Esophagus (tissue), 2 donors: ENCODE results near the gene ANO4. TPM values are rescaled to one million over a fixed set of nuclear protein-coding genes. Genes with fewer than 3 reads are reported as not detected.

Experiments
- H3K27ac ChIP-seq, 2 donors: one replicate each; pipeline ENCODE4 v1.5.1; 2013; ENCODE audit warnings: low read depth in 2 of 2, mild to moderate bottlenecking in 2 of 2, inconsistent platforms in 1 of 2, low read length in 1 of 2, moderate library complexity in 1 of 2
- H3K27me3 ChIP-seq, 2 donors: one replicate each; pipeline ENCODE4 v1.6.1; 2013; ENCODE audit warnings: low read length in 2 of 2, control low read depth in 1 of 2, mild to moderate bottlenecking in 1 of 2; ENCODE audit not compliant: insufficient read depth in 2 of 2, control insufficient read depth in 1 of 2
- H3K36me3 ChIP-seq, 2 donors: one replicate each; pipeline ENCODE4 v1.6.1; 2013; ENCODE audit warnings: low read length in 1 of 2; ENCODE audit not compliant: control insufficient read depth in 2 of 2, insufficient read depth in 2 of 2
- H3K4me1 ChIP-seq, 2 donors: one replicate each; pipeline ENCODE4 v1.6.1; 2013; ENCODE audit warnings: low read length in 1 of 2; ENCODE audit not compliant: control insufficient read depth in 2 of 2, insufficient read depth in 2 of 2
- H3K4me3 ChIP-seq, 2 donors: one replicate each; pipeline ENCODE4 v1.5.1; 2013; ENCODE audit warnings: low read length in 2 of 2, mild to moderate bottlenecking in 2 of 2, low read depth in 1 of 2, moderate library complexity in 1 of 2
- H3K9me3 ChIP-seq, 2 donors: one replicate each; pipeline ENCODE4 v1.6.1; 2013; ENCODE audit warnings: mild to moderate bottlenecking in 2 of 2, low read depth in 1 of 2, low read length in 1 of 2, moderate library complexity in 1 of 2; ENCODE audit not compliant: control insufficient read depth in 2 of 2, insufficient read depth in 1 of 2
- WGBS, 2 donors: extraction: QIAGEN DNeasy Blood & Tissue Kit; methylation state at CpG; one replicate each; pipeline ENCODE4 v1.1.7; 2013; 5-methylcytosine and 5-hydroxymethylcytosine counted together
- polyA plus RNA-seq, 2 donors: library from polyadenylated mRNA; stranded (reverse); fragments of 200-250 nt; gene quantifications; one replicate each; pipeline ENCODE4 v1.2.3, GENCODE V29; 2013
- donor health status: healthy with polysubstance abuse.
- donor health status: Bipolar disorder and iron deficiency.

Gene ANO4
- polyA plus RNA-seq, 2 donors, result 0.02 TPM; not detected in 1

DNA sequence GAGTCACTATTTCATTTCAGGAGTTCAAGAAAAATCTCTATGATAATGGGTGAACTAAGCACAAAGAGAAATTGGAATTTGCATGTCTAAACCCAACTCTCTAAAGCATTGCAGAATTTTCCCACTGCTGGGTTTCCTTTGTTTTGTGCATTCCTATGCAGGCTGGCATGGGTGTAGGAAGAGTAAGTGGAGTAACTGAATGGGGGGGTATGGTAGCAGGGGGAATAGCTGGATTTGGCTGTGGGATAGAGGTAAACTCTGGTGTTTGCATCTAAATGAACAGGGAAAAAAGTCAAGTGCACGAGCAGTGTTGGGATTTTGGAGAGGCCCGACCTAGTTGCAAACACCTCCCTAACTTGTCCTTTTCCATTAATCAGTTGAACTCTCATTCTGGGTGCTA lies 159.1 kb downstream of the ANO4 start:
- Histone ChIP-seq H3K27me3 (no peaks in the 10 kb centered on the region), H3K27ac (no peak overlapping the region), H3K4me1 (no peaks in the 10 kb centered on the region), H3K36me3 (no peaks in the 10 kb centered on the region), H3K4me3 (no peak overlapping the region), H3K9me3 (no peaks in the 10 kb centered on the region)
- WGBS, 2 donors, result 58 to 66% methylated on average over 2 of the region's 2 CpGs

DNA sequence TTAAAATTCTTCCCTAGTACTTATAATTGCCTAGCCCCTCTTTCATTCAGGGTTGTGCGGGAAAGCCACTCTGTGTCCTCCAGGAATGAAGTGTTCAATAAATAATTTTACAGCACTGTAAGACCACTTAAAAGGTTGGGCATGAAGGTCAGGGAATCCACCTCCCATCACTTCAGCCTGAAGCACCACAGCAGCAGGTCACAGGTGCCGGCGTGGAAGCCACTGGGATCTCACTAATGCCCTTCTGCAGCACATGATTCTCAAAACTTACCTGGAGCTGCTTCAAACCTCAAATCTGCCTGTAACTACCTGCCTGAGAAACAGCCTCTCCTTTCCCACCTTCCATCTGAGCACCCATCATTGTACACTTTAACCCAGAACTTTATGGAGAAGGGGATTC lies 159.5 kb downstream of the ANO4 start:
- 91 to 95% methylated on average over 3 of the region's 3 CpGs for WGBS, 2 donors
- Histone ChIP-seq H3K4me3 (no peak overlapping the region), H3K27ac (no peak overlapping the region), H3K9me3 (no peaks in the 10 kb centered on the region), H3K4me1 (no peaks in the 10 kb centered on the region), H3K36me3 (no peaks in the 10 kb centered on the region), H3K27me3 (no peaks in the 10 kb centered on the region)

DNA sequence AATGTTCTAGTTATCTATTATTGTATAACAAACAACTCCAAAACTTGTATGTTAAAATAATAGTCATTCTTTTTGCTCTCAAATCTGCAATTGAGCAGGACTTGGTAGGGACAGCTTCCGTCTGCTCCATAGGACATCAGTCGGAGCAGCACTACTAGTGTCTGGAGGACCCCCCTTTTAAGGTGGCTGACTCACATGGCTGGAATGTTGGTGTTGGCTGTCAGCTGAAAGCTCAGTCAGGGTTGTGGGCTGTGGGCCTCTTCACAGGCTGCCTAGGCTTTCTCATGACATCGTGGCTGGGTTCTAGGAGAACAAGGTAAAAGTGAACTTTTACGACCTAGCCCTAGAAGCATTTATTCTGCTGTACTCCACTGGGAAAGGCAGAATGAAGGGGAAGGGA lies 160.6 kb downstream of the ANO4 start:
- Histone ChIP-seq H3K27ac (no peak overlapping the region), H3K27me3 (no peaks in the 10 kb centered on the region), H3K9me3 (peaks cover 0 to 2% of the 10 kb centered on the region in 2 donors), H3K4me1 (no peaks in the 10 kb centered on the region), H3K4me3 (no peak overlapping the region), H3K36me3 (no peaks in the 10 kb centered on the region)
- WGBS, 2 donors, result 66 to 72% methylated on average over 4 of the region's 4 CpGs

DNA sequence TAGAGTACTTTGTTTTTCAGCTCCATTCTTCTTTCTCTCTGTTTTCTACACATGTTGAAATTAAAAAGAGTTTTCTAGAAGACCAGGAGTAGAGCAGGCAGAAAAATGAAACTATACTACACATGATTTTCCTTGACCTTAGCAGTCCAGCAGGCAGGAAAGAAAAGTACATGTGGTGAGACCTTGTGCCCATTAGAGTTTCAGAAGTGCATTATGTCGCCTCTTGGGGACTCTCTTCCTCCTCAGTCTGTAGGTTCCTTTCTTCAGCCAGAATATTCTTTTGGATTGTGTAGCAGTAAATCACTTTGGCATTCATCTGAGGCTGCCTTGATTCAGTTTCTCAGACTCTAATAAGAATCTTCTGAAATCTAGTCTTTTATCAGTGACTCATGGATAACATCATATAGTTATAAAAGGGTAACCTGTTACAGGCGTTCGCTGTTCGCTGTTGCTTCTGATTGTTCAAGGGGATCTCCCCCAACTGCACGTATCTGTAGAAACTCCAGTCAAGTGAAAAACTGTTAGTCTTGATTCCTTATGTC lies 161.8 kb downstream of the ANO4 start:
- peaks cover 0 to 2% of the 10 kb centered on the region in 2 donors for H3K9me3 ChIP-seq
- H3K27ac ChIP-seq, result no peak overlapping the region
- H3K27me3 ChIP-seq, result no peaks in the 10 kb centered on the region
- H3K4me1 ChIP-seq, result no peaks in the 10 kb centered on the region
- H3K36me3 ChIP-seq, result no peaks in the 10 kb centered on the region
- H3K4me3 ChIP-seq, result no peak overlapping the region
- 76 to 82% methylated on average over 5 of the region's 5 CpGs for whole genome bisulfite sequencing, 2 donors

DNA sequence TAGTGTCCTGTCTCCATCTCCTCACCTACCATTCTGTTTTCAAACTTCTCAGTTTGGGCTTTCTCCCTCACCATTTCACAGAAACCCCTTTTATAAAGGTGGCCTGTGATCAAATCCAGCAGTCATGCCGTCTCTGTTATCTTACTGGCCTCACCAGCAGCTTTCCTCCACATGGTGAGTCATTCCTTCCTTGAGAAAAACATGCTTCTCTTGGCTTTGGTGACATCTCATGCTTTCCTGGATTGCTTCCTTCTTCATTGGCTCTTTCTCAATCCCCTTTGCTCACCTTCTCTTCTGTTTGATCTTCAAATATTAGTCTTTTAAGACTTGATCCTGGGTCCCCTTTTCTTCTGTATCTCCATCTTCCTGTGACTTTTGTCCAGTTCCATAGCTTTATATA lies 164.9 kb downstream of the ANO4 start:
- H3K27me3 ChIP-seq, result no peaks in the 10 kb centered on the region
- H3K4me3 ChIP-seq, result no peak overlapping the region
- no peaks in the 10 kb centered on the region for H3K4me1 ChIP-seq
- peaks cover 2% of the 10 kb centered on the region in 2 donors for H3K9me3 ChIP-seq
- no peaks in the 10 kb centered on the region for H3K36me3 ChIP-seq
- WGBS, 2 donors, result 19 to 28% methylated on average over 1 of the region's 1 CpG
- no peak overlapping the region for H3K27ac ChIP-seq

DNA sequence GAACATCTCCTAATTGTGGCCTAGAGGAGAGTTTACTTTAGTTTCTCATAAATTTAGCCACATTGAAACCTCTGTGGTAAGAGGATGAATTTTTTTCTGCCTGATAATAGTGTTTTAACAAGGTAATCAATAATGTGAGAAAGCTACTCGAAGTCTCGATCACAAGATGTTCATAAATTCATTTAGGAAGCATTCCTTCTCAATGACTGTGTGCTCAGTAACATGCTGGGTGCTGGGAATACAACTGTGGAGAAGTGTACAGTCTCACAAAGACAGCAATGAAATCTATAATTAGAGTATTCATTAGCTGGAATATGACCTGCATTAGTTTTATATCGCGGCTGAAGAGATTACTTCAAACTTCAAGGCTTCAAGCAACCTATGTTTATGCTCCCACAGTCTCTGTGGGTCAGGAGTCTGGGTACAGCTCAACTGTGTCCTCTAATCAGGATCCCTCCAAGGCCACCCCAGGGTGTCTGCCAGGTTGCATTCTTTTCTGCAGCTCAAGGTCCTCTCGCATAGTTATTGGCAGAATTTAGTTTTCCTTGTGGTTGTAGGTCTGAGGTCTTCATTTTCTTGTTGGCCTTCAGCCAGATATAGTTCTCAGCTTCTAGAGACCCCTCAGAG lies 167.6 kb downstream of the ANO4 start:
- H3K36me3 ChIP-seq, result no peaks in the 10 kb centered on the region
- H3K27ac ChIP-seq, result no peak overlapping the region
- H3K4me1 ChIP-seq, result no peaks in the 10 kb centered on the region
- peaks cover 2% of the 10 kb centered on the region in 2 donors for H3K9me3 ChIP-seq
- no peak overlapping the region for H3K4me3 ChIP-seq
- H3K27me3 ChIP-seq, result no peaks in the 10 kb centered on the region
- 80 to 90% methylated on average over 5 of the region's 5 CpGs for WGBS, 2 donors

DNA sequence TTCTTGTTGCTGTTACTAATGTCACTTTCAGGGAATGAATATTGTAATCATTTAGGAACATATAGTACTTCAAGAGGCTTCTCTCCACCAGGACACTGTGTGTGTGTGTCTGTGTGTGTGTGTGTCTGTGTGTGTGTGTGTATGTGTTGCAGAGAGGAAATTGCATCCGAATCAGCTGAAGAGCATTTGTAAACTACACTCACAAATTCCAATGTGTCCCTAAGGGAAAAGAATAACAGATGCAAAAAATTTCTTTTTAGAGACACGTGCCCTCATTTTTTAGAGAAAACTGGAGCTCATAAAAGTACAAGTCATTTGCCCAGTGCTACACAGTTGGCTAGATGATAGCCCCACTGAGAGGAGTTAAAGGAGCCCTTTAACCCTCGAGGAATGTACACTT lies 168.8 kb downstream of the ANO4 start:
- no peaks in the 10 kb centered on the region for H3K27me3 ChIP-seq
- WGBS, 2 donors, result 54 to 63% methylated on average over 3 of the region's 3 CpGs
- peaks cover 2% of the 10 kb centered on the region in 2 donors for H3K9me3 ChIP-seq
- H3K36me3 ChIP-seq, result no peaks in the 10 kb centered on the region
- no peaks in the 10 kb centered on the region for H3K4me1 ChIP-seq
- no peak overlapping the region for H3K27ac ChIP-seq
- H3K4me3 ChIP-seq, result no peak overlapping the region

DNA sequence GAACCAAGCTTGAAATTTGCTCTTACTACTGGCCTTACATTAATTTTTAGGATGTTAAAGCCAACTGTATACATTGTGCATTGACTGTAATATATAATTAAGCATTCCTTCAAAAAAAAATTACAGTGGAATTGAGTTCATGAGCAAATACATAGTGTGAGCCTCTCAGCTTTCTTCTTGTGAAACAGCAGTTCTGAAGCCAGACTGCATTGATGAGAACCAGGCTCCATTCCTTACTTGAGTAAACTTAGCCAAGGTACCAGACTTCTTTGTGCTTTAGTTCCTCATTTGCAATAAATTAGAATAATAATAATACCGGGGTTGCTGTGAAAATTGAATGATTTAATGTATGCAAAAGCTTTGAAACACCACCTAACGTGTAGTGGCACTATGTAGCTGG lies 169.5 kb downstream of the ANO4 start:
- Histone ChIP-seq H3K36me3 (no peaks in the 10 kb centered on the region), H3K9me3 (peaks cover 2% of the 10 kb centered on the region in 2 donors), H3K27ac (no peak overlapping the region), H3K4me3 (no peak overlapping the region), H3K4me1 (no peaks in the 10 kb centered on the region), H3K27me3 (no peaks in the 10 kb centered on the region)
- WGBS, 2 donors, result 42 to 45% methylated on average over 2 of the region's 2 CpGs

DNA sequence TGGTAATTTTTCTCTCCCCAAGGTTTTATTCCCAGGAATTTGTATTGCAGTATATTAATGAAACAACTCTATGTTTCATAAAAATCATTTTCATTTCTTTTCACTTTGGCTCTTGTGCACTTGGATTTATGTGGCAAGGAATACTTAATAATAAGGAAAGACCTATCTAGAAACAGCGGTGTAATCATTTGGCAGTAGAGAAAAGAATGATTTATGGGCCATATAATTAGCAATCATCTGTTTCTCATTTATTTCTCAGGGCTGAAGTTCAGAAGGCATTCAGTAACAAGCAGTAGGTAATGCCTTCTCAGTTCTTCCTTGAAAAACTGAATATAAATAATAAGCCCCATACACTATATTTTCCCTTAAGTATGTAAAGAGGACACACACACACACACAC lies 172.6 kb downstream of the ANO4 start:
- Histone ChIP-seq H3K36me3 (no peaks in the 10 kb centered on the region), H3K9me3 (peaks cover 0 to 2% of the 10 kb centered on the region in 2 donors), H3K27me3 (no peaks in the 10 kb centered on the region), H3K27ac (no peak overlapping the region), H3K4me3 (no peak overlapping the region), H3K4me1 (no peaks in the 10 kb centered on the region)
- 54 to 68% methylated on average over 1 of the region's 1 CpG for WGBS, 2 donors

DNA sequence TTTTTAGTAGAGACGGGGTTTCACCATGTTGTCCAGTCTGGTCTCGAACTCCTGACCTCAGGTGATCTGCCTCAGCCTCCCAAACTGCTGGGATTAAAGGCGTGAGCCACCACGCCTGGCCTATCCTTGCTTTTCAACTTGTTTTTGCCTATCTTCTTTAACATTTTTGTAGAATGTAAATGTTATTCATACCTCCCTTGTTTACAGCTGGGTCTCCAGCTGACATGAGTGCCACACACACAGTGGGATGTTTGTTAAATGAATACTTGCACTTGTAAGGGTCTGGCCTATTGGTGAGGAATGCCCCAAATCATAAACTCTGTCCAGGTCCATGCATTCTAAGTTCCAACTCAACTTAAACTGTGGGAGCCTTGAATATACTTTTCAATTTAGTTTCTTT lies 176.3 kb downstream of the ANO4 start:
- no peaks in the 10 kb centered on the region for H3K36me3 ChIP-seq
- no peaks in the 10 kb centered on the region for H3K4me1 ChIP-seq
- WGBS, 2 donors, result 70 to 85% methylated on average over 4 of the region's 4 CpGs
- H3K27me3 ChIP-seq, result no peaks in the 10 kb centered on the region
- H3K27ac ChIP-seq, result no peak overlapping the region
- H3K9me3 ChIP-seq, result no peaks in the 10 kb centered on the region
- no peak overlapping the region for H3K4me3 ChIP-seq
